GM12864 (cell line): ENCODE results near the gene RAB1B.

Experiments
- DNase-seq: peaks from one replicate; pipeline ENCODE4 v3.0.0-alpha.2; 2011; ENCODE audit warnings: low read depth
- H3K4me3 ChIP-seq: 2 replicates; pipeline ENCODE4 v1.5.1; 2011; ENCODE audit warnings: mild to moderate bottlenecking, low read depth, low read length, control low read depth
- CTCF ChIP-seq: IDR thresholded peaks from 2 replicates; pipeline ENCODE4 v1.5.1; 2011; ENCODE audit warnings: low read depth, mild to moderate bottlenecking, moderate library complexity, low read length, control low read depth, inconsistent platforms; ENCODE audit errors: missing control alignments

RAB1B gene

GRCh38 chr11:66230156-66230555 is 38.3 kb upstream of the RAB1B start:
- no peak for TF ChIP-seq CTCF
- no peak overlapping the region for H3K4me3 ChIP-seq
- DNase-seq = no peak

GRCh38 chr11:66230978-66231377 is 37.5 kb upstream of the RAB1B start:
- no peak for TF ChIP-seq CTCF
- DNase-seq = no peak
- no peak overlapping the region for H3K4me3 ChIP-seq

- no peak overlapping the region for H3K4me3 ChIP-seq
- no peak for TF ChIP-seq CTCF
- no peak for DNase-seq
These were observed 36.9 kb upstream of the RAB1B start for GRCh38 chr11:66231561-66231960.

- no peak overlapping the region for H3K4me3 ChIP-seq
- DNase-seq = no peak
- no peak for TF ChIP-seq CTCF
These were observed 35.7 kb upstream of the RAB1B start for GRCh38 chr11:66232769-66233168.

GRCh38 chr11:66233301-66233700 is 35.1 kb upstream of the RAB1B start:
- no peak for TF ChIP-seq CTCF
- DNase-seq = no peak
- no peak overlapping the region for H3K4me3 ChIP-seq

- TF ChIP-seq CTCF = no peak
- DNase-seq = no peak
- H3K4me3 ChIP-seq = no peak overlapping the region
These were observed 33.3 kb upstream of the RAB1B start for GRCh38 chr11:66235141-66235540.

GRCh38 chr11:66237867-66238266 is 30.6 kb upstream of the RAB1B start:
- no peak for DNase-seq
- no peak overlapping the region for H3K4me3 ChIP-seq
- TF ChIP-seq CTCF = no peak
